GM21529 (cell line): ENCODE results near the gene TUBB3.
"Not testable (repeated sequence)": the region's sequence is repeated elsewhere in the genome, so short reads cannot be mapped to it uniquely, and the experiment has no call there.

Source experiments
- ATAC-seq: cut with Tn5 transposase; IDR thresholded peaks from one replicate; pipeline ENCODE4 v1.9.1; 2021; ENCODE audit not compliant: unreplicated experiment

Gene TUBB3

DNA sequence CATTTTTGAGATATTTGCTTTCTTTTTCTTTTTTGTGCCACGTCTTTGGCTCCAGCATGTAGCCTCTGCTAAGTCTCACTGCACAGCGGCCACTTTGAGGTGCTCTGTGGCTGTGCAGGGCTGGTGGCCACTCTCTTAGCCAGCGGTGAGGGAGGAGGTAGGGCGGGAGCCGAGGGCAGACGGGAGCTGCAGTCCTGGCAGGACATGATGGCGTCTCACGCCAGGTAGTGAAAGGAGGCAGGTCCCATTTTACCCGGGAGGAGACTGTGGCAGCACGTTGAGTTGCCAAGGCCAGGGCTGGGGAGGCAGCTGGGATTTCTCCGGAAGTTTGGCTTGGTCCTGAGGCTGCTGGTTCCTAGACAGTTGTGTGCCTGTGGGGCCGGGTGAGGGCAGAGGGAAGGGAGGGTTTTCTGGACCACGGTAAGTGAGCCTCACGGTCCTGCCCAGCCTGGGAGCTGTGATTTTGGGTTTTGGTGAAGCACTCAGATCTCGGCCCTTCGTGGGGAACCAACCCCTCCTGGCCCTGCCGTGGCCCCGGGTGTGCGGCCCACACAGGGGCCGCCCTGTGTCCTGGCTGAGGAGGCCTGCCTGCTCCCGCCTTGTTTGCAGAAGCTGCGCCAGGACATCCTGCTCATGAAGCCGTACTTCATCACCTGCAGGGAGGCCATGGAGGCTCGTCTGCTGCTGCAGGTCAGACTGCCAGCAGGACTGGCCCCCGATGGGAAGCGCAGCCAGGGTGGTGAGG is 39.8 kb downstream of the TUBB3 start:
- ATAC-seq: no peak

DNA sequence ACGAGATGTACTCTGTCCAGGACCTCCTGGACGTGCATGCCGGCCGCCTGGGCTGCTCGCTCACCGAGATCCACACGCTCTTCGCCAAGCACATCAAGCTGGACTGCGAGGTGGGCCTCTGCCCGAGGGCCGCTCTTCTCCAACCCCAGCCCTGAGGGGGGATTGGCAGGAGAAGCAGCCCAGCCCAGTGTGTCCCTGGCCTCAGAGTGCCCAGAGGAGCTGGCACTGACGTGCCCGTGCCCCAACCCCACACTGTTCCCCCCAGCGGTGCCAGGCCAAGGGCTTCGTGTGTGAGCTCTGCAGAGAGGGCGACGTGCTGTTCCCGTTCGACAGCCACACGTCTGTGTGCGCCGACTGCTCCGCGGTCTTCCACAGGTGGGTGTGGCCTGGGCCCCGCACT is 41.1 kb downstream of the TUBB3 start:
- no peak for ATAC-seq

DNA sequence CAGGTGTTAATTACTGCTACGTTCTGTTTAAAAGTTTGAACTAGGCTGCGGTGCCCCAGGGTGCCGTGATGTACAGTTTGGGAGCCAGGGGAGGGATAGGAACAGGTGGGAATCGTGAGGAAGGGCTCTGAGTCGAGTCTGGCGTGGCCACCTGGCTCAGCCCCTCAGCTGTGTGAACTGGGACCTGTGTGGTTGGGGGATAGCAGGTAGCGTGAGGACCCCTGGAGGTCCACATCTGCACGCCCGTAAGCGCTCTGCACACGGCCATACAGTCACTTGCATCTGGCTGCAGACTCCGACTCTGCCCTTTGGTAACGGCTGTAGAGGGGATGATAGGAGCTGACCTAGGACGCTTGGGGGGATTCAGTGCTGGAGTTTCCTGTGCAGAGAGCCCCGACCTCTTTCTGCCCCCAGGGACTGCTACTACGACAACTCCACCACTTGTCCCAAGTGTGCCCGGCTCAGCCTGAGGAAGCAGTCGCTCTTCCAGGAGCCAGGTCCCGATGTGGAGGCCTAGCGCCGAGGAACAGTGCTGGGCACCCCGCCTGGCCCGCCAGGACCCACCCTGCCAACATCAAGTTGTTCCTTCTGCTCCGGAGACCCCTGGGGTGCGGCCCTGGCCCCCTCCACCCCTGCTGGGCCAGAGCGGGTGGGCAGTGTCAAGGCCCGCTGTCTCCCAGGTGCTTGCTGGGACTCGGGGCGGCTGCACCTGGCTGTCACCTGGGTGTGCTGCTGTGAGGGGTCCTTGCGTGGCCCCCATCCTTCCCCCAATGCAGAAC is 42.5 kb downstream of the TUBB3 start:
- ATAC-seq: no peak

DNA sequence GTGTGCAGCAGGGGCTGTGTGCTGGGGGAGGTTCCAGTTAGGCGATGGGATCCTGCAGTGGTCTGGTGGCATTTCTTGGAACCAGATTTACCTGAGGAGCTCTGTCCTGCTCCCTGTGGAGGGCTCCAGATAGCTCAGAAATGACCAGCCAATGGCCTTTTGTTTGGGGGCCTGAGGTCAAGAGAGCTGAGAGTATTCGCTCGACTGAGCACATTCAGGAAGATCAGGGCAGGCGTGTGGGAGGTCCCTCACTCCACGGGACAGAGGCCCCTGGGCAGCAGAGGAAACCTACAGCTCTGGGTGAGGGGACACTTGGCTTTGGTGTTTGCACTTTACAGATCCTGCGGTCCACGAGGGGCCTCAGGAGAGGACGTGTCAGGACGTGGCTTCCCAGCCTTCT is 43.6 kb downstream of the TUBB3 start:
- no peak for ATAC-seq

DNA sequence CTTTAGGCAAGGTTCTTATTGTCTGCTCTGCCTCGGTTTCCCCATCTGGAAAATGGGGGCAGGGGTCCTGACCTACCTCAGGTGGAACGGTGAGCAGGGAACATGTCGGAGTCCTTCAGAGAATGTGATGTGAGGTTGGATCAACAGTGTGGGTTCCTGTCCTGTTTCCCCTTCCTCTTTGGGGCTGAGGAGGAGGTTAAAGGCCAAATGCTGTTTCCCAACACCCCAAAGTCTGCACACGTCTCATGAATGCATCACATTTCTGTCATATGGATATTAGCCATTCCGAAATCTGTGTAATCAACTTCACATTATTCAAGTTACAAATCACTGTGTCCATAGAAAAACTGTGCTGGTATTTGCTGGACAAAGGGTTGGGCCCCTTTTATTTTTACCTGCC is 44.3 kb downstream of the TUBB3 start:
- not testable (repeated sequence) for ATAC-seq

DNA sequence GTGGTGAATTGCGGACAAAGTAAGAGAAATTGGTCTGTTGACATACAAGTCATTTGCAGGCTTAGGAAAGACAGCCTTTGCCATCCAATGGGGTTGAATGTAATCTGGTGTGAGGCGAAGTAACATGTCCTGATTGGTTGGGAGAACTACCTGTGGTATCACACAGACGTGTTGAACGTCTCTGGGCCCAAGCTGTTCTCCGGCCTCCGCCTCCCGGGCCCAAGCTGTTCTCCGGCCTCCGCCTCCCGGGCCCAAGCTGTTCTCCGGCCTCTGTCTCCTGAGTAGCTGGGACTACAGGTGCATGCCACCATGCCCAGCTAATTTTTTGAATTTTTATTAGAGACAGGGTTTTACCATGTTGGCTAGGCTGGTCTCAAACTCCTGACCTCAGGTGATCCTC is 44.9 kb downstream of the TUBB3 start:
- ATAC-seq: not testable (repeated sequence)

DNA sequence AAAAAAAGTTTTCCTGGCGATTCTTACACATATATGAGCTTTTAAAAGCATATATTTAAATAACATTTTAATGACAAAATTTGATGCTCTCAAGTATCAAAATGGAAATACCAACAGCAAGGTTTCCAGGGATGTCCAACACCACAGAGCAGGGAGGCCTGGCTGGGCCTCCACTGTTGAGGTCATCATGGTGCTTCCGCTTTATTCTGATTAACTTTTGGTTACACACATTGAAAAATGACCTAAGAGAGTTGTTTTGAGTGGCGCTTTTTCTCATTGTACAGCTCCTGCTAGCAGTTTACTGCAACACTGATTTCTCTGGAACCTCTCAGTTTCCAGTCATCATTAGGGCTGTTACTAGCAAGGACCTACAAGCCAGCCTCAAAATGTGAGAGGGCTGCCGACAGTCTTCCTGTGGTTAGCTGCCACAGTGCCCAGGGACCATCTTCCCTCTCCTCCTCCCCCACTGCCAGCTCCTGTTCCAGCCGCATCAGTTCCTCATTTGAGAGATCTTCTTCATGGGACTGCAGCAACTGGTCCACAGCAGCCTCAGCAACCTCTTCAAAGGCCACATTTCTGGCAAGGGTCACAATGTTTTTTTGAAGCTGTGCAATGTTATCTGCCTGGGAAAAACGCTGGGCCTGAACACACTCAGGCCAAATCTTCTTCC is 46.7 kb downstream of the TUBB3 start:
- no peak for ATAC-seq

DNA sequence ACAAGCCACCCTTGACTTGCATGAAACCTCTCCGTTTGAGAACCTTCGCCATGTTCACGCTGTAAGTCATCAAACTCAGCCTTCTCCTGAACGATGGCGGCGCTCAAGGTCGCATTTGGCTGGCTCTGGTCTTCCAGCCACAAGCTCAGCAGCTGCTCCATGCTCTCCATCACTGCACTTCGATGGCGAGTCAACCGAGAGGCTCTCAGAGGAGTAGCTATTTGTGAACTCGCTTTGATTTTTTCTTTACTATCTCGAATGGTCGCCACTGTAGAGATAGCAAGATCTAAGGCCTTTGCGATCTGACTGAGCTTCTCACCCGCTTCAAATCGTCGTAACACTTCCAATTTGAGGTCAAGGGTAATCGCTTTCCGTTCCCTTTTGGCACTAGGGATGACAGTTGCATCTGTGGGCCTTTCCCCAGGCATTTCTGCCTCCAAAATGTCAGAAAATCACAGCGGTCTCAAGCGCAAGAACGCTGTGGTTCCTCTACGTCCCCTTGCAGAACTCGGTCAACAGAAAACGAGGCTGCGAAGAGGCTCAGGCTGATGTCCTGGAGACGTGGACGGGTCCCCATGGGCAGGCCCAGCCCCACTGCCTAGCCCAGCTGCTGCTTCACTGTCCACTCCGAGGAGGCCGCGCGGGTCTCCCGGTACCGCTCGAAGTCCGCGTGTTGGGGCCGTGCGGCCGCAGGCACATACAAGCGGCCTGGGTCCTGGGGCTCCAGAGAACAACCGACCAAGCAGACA is 48.5 kb downstream of the TUBB3 start:
- ATAC-seq: no peak

DNA sequence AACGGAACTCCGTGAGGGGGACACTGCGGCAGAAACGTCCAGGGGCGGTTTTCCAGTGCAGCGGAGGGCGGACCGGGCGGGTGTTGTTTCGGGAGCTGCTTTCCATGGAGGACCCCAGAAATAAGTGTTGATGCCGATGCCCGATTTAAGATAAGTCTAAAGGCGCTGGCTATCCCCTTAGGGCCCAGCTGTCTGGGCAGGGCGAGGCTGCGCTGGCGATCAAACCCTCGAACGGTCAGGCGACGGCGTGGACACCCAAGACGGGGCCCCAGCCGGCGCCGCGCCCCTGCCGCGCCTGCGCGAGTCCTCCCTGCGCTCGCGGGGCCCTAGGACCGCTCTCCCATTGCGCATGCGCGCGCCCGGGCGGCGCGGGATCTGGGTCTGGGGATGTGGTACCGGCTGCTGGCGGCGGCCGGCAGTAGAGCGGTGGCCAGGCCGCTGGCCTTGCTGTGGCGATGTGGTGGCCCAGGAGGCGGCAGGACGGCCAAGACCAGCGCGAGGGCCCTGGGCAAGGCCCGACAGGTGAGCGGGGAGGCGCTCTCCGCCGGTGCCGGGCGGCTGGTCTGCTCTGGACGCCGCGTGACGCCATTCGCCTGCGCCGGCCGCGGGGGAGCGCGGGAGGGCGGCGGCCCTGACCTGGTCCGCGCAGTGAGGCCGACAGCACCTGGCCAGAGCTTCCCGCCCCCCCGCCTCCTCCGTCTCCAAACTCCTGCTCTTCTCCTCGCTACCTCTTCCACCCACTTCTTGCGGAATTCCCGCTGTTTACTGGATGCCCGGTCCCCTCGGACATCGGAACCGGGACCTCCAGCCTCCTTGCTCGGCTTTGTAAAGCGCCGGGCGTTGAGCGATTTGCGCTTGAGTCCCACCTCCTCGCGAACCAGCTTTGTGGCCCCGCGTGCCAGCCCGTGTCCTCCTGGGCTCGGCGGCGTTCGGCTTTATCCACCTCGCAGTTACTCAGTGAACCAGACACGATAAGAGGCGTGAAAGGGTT is 49.4 kb downstream of the TUBB3 start:
- peak; percentile 69 for ATAC-seq

DNA sequence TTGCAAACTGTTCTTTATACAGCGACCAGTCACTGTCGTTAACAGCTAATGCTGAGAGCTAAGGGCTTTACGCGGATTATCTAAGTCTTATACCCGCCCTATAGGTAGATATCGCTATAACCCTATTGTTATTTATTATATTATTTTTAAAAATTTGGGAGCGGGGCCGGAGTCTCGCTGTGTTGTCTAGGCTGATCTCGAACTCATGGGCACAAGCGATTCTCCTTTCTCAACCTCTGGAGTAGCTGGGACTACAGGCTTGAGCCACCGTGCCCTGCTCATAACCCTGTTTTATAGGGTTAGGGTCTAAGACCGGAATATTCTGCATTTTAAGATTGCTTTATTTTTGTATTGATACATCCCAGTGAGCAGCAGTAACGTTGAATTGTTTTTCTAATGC is 50.1 kb downstream of the TUBB3 start:
- no peak for ATAC-seq

DNA sequence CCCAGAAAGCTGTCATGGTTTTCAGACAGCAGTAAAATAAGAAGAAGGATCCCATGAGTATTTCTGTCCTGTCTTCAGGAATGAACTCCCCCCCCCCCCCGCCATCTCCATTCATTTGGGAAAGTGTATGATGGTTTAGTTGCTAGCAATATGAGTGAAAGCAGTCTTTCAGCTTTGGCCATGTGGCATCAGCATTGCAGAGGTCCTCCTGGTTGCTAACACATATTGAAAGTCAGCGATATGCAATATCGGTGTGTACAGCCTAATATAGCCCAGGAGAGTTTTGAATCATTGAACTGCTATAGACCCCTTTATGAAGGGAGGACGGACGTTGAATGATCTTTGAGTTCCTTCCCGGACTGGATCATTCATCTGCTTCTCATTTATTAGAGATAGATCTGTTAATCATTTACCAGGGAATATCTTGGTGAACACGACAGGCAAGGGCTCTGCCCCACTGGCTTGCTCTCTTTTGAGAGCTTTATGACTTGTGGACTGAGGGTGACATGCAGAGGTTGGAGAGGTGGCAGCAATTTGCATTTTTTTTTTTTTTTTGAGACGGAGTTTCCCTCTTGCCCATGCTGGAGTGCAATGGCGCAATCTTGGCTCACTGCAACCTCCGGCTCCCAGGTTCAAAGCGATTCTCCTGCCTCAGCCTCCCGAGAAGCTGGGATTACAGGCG is 50.7 kb downstream of the TUBB3 start:
- no peak for ATAC-seq

DNA sequence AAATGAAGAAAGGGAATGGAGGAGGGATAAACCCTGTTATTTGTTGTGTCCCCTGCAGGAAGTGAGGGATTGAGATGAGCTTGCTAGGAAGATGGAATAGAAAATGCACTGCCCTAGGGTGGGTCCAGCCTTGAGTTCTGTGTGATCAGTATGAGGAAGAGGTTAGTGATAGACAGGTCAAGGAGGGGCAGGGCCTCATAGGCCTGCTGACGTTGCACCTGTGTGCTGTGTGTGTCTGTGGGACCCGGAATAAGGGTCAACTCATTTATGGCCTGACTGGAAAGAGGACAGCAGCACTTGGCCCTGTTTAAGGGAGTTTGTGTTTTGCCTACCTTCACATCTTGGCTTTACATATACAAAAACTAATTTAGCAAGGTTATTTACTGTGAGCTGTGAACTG is 51.7 kb downstream of the TUBB3 start:
- no peak for ATAC-seq

DNA sequence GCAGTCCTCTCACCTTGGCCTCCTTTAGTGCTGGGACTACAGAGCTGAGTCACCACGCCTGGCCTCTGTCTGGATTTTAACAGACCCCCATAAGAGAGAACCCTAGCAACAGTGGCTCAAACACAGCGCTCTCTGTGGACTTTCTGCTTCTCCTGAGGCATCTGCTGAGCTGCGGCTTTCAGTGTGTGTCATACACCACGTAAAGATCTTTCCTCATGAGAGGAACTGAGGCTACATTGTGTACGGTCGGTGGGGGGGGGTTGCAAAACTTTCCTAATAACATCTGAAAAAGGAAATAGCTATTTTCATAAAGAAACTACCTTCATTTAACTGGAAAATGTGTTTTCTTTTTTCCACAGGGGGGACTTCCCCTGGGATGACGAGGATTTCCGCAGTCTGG is 58.3 kb downstream of the TUBB3 start:
- peak; percentile 90 for ATAC-seq

DNA sequence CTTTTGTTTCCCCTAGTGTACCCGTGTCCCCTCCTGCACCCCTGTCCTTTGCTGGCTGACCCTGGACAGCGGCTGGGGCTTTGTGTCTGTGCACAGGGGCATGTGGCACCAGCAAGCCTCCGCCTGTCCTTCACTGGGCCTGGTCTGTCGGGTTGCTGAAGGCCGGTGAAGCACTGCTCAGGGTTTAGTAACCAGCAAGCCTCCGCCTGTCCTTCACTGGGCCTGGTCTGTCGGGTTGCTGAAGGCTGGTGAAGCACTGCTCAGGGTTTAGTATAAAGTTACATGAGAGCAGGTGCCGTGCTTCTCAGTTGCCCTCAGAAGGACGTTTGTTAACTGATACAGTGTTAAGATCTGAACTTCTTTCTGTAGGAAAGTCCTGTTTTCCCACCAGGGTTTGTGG is 59.2 kb downstream of the TUBB3 start:
- no peak for ATAC-seq

DNA sequence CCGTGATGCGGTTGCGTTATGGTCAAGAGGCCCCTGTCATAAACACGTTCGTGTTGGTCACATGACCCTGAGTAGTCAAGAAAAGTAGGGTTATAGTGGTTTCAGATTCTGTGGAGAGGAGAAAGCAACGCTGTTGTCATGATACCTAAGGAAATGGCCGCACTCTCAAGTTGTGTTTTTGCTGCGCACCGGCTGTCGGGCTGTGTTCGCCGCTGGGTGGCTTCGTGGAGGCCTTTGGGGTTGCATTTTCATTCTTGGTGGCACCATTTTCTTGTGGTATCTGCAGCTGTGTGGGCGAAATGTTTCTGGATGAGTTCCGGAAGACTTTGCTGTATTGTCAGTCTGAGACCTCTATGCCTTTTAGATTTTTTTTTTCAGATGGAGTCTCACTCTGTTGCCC is 60.4 kb downstream of the TUBB3 start:
- no peak for ATAC-seq

DNA sequence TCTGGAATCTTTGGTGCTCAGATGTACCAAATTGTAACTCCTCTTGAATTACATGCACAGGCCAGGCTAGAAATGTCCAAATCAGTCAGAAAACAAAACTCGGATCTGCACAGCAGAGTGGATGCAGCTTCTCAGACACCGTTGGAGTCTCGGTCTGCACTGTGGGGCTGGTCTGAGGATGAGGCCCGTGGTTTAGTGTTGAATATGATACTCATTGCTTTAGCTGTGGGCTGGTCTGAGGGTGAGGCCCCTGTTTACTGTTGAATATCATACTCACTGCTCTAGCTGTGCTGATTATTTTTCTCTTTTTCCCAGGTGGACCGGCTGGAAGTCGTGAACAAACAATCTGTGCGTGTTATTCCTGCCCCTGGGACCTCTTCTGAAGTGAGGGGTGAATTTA is 61.1 kb downstream of the TUBB3 start:
- ATAC-seq: no peak

DNA sequence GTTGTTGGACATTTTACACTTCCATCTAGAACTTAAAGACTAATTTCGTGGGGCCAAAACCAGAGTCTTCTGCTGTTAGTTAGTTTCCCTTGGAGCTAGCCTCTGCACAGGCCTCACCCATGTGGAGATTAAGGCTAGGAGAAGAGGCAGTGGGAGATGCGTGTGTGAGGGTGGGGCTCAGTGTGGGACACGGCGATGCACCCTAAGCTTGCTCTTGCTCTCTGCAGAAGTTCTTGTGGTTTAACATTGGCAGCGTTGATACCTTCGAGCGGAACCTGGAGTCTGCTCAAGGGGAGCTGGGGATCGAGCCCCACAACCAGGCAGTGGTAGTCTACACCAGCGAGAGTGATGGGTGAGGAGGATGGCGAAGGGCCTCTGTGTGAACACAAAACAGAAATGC is 62.1 kb downstream of the TUBB3 start:
- no peak for ATAC-seq
